NCI-H446 (cell line): ENCODE measurements around the gene CNFN.
"Not testable (repeated sequence)": the region's sequence is repeated elsewhere in the genome, so short reads cannot be mapped to it uniquely, and the experiment has no call there.

ENCODE experiments used
- DNase-seq, 2 experiments: peaks; one replicate each; lab custom pipeline; 2025; lab: John Stamatoyannopoulos, UW

CNFN gene

DNA sequence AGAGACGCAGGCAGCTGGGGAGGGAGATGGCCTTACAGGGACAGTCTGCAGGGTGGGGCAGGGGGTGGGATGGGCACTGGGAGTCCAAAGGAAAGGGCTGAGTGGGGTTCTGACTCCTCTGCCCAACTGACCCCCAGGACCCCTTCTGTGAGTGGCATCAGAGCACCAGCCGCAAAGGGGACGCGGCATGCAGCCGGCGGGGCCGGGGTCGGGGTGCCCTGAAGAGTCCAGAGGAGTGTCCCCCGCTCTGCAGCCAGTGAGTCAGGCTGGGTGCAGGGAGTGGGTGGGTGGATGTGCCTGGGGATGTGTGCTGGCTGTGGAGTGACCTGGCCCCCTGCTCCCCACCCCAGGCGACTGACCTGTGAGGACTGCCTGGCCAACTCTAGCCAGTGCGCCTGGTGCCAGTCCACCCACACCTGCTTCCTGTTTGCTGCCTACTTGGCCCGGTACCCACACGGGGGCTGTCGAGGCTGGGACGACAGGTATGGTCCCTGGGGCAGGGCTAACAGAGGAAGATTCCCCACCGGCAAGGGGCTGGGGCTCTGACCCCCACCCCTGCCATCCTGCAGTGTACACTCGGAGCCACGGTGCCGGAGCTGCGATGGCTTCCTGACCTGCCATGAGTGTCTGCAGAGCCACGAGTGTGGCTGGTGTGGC lies 38.9 kb downstream of the CNFN start:
- no peak for DNase-seq

- DNase-seq, result no peak
These were observed 39.7 kb downstream of the CNFN start for GRCh38 chr19:42350417-42350816.

DNA sequence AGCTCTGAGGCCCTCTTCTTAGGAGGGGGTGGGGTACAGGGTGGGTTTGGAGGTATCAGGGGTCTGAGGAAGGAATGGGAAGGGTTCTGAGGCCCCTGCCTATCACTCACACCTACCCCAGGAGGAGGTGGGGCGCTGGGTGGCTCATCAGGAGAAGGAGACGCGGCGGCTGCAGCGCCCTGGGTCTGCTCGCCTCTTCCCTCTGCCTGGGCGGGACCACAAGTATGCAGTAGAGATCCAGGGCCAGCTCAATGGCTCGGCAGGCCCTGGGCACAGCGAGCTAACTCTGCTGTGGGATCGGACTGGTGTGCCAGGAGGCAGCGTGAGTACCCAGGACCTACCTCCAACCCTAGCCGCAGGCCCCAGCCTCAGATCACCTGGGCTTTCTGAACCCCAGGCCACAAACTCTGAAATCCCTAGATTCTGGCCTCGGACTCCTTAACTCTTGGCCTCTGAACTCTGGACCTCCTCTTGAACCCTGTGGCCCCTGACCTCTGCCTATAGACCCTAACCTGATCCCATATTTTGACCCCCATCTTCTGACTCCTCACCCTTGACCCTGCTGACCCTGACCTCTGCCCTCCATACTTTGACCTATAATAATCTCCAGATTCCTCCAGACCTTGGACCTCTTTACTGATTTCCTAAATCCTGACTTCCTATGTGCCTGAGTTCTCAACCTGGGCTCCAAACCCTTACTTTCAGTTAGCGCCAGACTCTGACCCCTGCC lies 40.6 kb downstream of the CNFN start:
- no peak for DNase-seq

DNA sequence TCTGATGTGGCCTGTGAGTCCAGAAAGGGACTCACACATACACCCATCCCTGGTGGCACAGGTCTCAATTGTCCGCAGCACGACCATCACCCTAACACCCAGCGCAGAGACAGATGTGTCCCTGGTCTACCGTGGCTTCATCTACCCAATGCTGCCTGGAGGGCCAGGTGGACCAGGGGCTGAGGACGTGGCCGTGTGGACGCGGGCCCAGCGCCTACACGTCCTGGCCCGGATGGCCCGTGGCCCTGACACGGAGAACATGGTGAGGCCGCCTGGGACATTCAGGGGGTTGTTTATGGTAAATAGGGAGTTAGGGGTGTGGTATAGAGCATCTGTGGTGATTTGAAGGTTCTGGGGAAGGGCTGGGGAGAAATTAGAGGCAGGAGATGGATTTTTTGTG lies 41.9 kb downstream of the CNFN start:
- no peak for DNase-seq

GRCh38 chr19:42345191-42345812 lies 44.8 kb downstream of the CNFN start:
- no peak for DNase-seq

GRCh38 chr19:42344336-42344893 lies 45.7 kb downstream of the CNFN start:
- DNase-seq, result no peak

- DNase-seq, result no peak
These were observed 46.6 kb downstream of the CNFN start for GRCh38 chr19:42343344-42344110.

DNA sequence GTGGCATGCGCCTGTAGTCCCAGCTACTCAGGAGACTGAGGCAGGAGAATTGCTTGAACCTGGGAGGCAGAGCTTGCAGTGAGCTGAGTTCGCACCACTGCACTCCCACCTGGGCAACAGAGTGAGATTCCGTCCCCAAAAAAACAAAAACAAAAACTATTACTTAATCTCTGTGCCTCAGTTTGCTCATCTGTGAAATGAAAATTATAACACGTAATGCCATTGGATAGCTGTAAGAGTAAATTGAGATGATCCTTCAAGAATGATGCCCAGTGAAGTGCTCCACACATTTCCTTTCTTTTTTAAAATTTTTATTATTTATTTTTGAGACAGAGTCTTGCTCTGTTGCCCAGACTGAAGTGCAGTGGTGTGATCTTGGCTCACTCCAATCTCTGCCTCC lies 50.2 kb downstream of the CNFN start:
- not testable (repeated sequence) for DNase-seq

- DNase-seq, result not testable (repeated sequence)
These were observed 50.8 kb downstream of the CNFN start for GRCh38 chr19:42339126-42339860.
